ENCODE data around the gene NSD2. TPM values are rescaled to one million over a fixed set of nuclear protein-coding genes. Genes with fewer than 3 reads are reported as not detected.

NSD2 gene
- total RNA-seq, 2 experiments from 2014 or later = 235 to 248 TPM

GRCh38 chr4:1984406-1985191 is 113.4 kb downstream of the NSD2 start:
- Mint-ChIP-seq H3K4me1 (peaks cover 4% of the 10 kb centered on the region), H3K27ac (no peak overlapping the region), H3K27me3 (no peaks in the 10 kb centered on the region), H3K4me3 (no peak overlapping the region), H3K9me3 (no peaks in the 10 kb centered on the region), H3K36me3 (ENCODE audit: low read depth) (peaks cover 40% of the 10 kb centered on the region)
- CTCF ChIA-PET = interaction anchor here (0.9 kb wide), 1 partner anchor 86 kb away, joined by 3 read pairs; no protein-coding TSS in a partner anchor
- no peak for DNase-seq
- POLR2A ChIA-PET = interaction anchor here (1.0 to 1.2 kb wide), 2 partner anchors 12 to 16 kb away, joined by 3 to 5 read pairs; no protein-coding TSS in a partner anchor

GRCh38 chr4:1985294-1985693 is 114.1 kb downstream of the NSD2 start:
- no peak for DNase-seq
- Mint-ChIP-seq H3K36me3 (ENCODE audit: low read depth) (peaks cover 39% of the 10 kb centered on the region), H3K27me3 (no peaks in the 10 kb centered on the region), H3K27ac (no peak overlapping the region), H3K4me3 (no peak overlapping the region), H3K9me3 (no peaks in the 10 kb centered on the region), H3K4me1 (peaks cover 4% of the 10 kb centered on the region)
- CTCF ChIA-PET = interaction anchor here (0.9 kb wide), 1 partner anchor 86 kb away, joined by 3 read pairs; no protein-coding TSS in a partner anchor
- POLR2A ChIA-PET = interaction anchor here (1.2 kb wide), 1 partner anchor 11 kb away, joined by 5 read pairs; no protein-coding TSS in a partner anchor

- Mint-ChIP-seq H3K9me3 (no peaks in the 10 kb centered on the region), H3K27ac (no peak overlapping the region), H3K27me3 (no peaks in the 10 kb centered on the region), H3K36me3 (ENCODE audit: low read depth) (peaks cover 35% of the 10 kb centered on the region), H3K4me3 (no peak overlapping the region), H3K4me1 (peaks cover 4% of the 10 kb centered on the region)
- ChIA-PET CTCF (no interaction called here), POLR2A (no interaction called here)
- DNase-seq = no peak
Observed at GRCh38 chr4:1985780-1986577, 114.8 kb downstream of the NSD2 start.

- Mint-ChIP-seq H3K9me3 (no peaks in the 10 kb centered on the region), H3K36me3 (ENCODE audit: low read depth) (peaks cover 27% of the 10 kb centered on the region), H3K27me3 (no peaks in the 10 kb centered on the region), H3K27ac (no peak overlapping the region), H3K4me3 (no peak overlapping the region), H3K4me1 (no peaks in the 10 kb centered on the region)
- ChIA-PET CTCF (no interaction called here), POLR2A (no interaction called here)
- no peak for DNase-seq
Observed at GRCh38 chr4:1986578-1987210, 115.5 kb downstream of the NSD2 start.

GRCh38 chr4:1987296-1987695 is 116.1 kb downstream of the NSD2 start:
- Mint-ChIP-seq H3K4me1 (no peaks in the 10 kb centered on the region), H3K4me3 (no peak overlapping the region), H3K27me3 (no peaks in the 10 kb centered on the region), H3K36me3 (ENCODE audit: low read depth) (peaks cover 25% of the 10 kb centered on the region), H3K9me3 (no peaks in the 10 kb centered on the region), H3K27ac (no peak overlapping the region)
- CTCF ChIA-PET = no interaction called here
- DNase-seq = no peak
- POLR2A ChIA-PET = no interaction called here

- Mint-ChIP-seq H3K4me3 (no peak overlapping the region), H3K4me1 (no peaks in the 10 kb centered on the region), H3K27me3 (no peaks in the 10 kb centered on the region), H3K9me3 (no peaks in the 10 kb centered on the region), H3K36me3 (ENCODE audit: low read depth) (peaks cover 20% of the 10 kb centered on the region), H3K27ac (no peak overlapping the region)
- no peak for DNase-seq
- CTCF ChIA-PET = interaction anchor here (0.6 kb wide), 1 partner anchor 176 kb away, joined by 3 read pairs; no protein-coding TSS in a partner anchor
- POLR2A ChIA-PET = no interaction called here
Observed at GRCh38 chr4:1987721-1988326, 116.6 kb downstream of the NSD2 start.

GRCh38 chr4:1988327-1988724 is 117.1 kb downstream of the NSD2 start:
- no peak for DNase-seq
- H3K36me3 Mint-ChIP-seq (ENCODE audit: low read depth) = peaks cover 19% of the 10 kb centered on the region
- CTCF ChIA-PET = interaction anchor here (0.6 kb wide), 1 partner anchor 176 kb away, joined by 3 read pairs; no protein-coding TSS in a partner anchor
- POLR2A ChIA-PET = no interaction called here
- no peak overlapping the region for H3K27ac Mint-ChIP-seq
- no peaks in the 10 kb centered on the region for H3K27me3 Mint-ChIP-seq
- H3K9me3 Mint-ChIP-seq = no peaks in the 10 kb centered on the region
- H3K4me1 Mint-ChIP-seq = no peaks in the 10 kb centered on the region
- no peak overlapping the region for H3K4me3 Mint-ChIP-seq

GRCh38 chr4:1989533-1990347 is 118.5 kb downstream of the NSD2 start:
- Mint-ChIP-seq H3K4me1 (no peaks in the 10 kb centered on the region), H3K27ac (no peak overlapping the region), H3K4me3 (no peak overlapping the region), H3K27me3 (no peaks in the 10 kb centered on the region), H3K36me3 (ENCODE audit: low read depth) (peaks cover 15% of the 10 kb centered on the region), H3K9me3 (no peaks in the 10 kb centered on the region)
- POLR2A ChIA-PET = no interaction called here
- CTCF ChIA-PET = no interaction called here
- DNase-seq = no peak

- H3K27me3 Mint-ChIP-seq = no peaks in the 10 kb centered on the region
Observed at GRCh38 chr4:1990348-1990645, 119.1 kb downstream of the NSD2 start.

GRCh38 chr4:1990676-1991075 is 119.5 kb downstream of the NSD2 start:
- peaks cover 2% of the 10 kb centered on the region for H3K9me3 Mint-ChIP-seq
- DNase-seq = no peak
- CTCF ChIA-PET = no interaction called here
- POLR2A ChIA-PET = no interaction called here
- no peaks in the 10 kb centered on the region for H3K27me3 Mint-ChIP-seq
- no peak overlapping the region for H3K27ac Mint-ChIP-seq
- H3K4me1 Mint-ChIP-seq = no peaks in the 10 kb centered on the region
- no peak overlapping the region for H3K4me3 Mint-ChIP-seq
- peaks cover 23% of the 10 kb centered on the region for H3K36me3 Mint-ChIP-seq (ENCODE audit: low read depth)

More at GRCh38 chr4:1990348-1990645, 119.1 kb downstream of the NSD2 start:
- Mint-ChIP-seq H3K4me3 (no peak overlapping the region), H3K9me3 (no peaks in the 10 kb centered on the region), H3K4me1 (no peaks in the 10 kb centered on the region), H3K36me3 (ENCODE audit: low read depth) (peaks cover 20% of the 10 kb centered on the region), H3K27ac (no peak overlapping the region)
- DNase-seq = no peak
- POLR2A ChIA-PET = no interaction called here
- CTCF ChIA-PET = no interaction called here

GRCh38 chr4:1991087-1991486 is 119.9 kb downstream of the NSD2 start:
- DNase-seq = no peak
- POLR2A ChIA-PET = no interaction called here
- H3K9me3 Mint-ChIP-seq = peaks cover 6% of the 10 kb centered on the region
- no peaks in the 10 kb centered on the region for H3K27me3 Mint-ChIP-seq
- no peak overlapping the region for H3K4me3 Mint-ChIP-seq
- peaks cover 27% of the 10 kb centered on the region for H3K36me3 Mint-ChIP-seq (ENCODE audit: low read depth)
- CTCF ChIA-PET = no interaction called here
- no peak overlapping the region for H3K27ac Mint-ChIP-seq
- H3K4me1 Mint-ChIP-seq = no peaks in the 10 kb centered on the region

GRCh38 chr4:1991596-1992434 is 120.6 kb downstream of the NSD2 start:
- CTCF ChIA-PET = no interaction called here
- no peak for DNase-seq
- Mint-ChIP-seq H3K27me3 (no peaks in the 10 kb centered on the region), H3K9me3 (peaks cover 10% of the 10 kb centered on the region), H3K4me1 (no peaks in the 10 kb centered on the region), H3K4me3 (no peak overlapping the region), H3K27ac (no peak overlapping the region), H3K36me3 (ENCODE audit: low read depth) (peaks cover 32% of the 10 kb centered on the region)
- POLR2A ChIA-PET = no interaction called here
